H1 (cell line): ENCODE results near the gene BTRC. TPM values are rescaled to one million over a fixed set of nuclear protein-coding genes. Genes with fewer than 3 reads are reported as not detected.

Source experiments
- CTCF ChIA-PET: fragments of 300-600 bp; sonication (Branson Sonifier 250); formaldehyde crosslinking; loops from one replicate; lab custom pipeline; 2021; ENCODE audit not compliant: partially characterized antibody; lab: Charles Lee
- POLR2A ChIA-PET: fragments of 300-600 bp; sonication (Branson Sonifier 250); formaldehyde crosslinking; loops from one replicate; lab custom pipeline; 2021; ENCODE audit warnings: inconsistent platforms; ENCODE audit not compliant: partially characterized antibody; lab: Charles Lee
- DNase-seq, 2 experiments: peaks; one replicate each; pipeline versions ENCODE4 v3.0.0 to v3.0.0-alpha.2; 2010 to 2022; ENCODE audit warnings: low spot score in 2 of 2, low read depth in 1 of 2, mixed read lengths in 1 of 2
- FAIRE-seq: peaks from 2 replicates; lab custom pipeline; 2011; peaks lifted over from hg19 to GRCh38; lab: Jason Lieb, UNC
- H2AFZ ChIP-seq: 2 replicates; pipeline ENCODE4 v1.8.1; 2012; ENCODE audit warnings: low read length, inconsistent platforms
- H2AK5ac ChIP-seq: 2 replicates; pipeline ENCODE4 v1.6.1; 2013; ENCODE audit warnings: low read depth, low read length
- H2BK120ac ChIP-seq: replicated peaks from 2 replicates; pipeline ENCODE3; 2013; ENCODE audit warnings: low read depth, low read length, inconsistent platforms
- H2BK12ac ChIP-seq: 2 replicates; pipeline ENCODE4 v1.6.1; 2013; ENCODE audit warnings: low read depth, low read length
- H2BK15ac ChIP-seq: 2 replicates; pipeline ENCODE4 v1.6.1; 2013; ENCODE audit warnings: low read length
- H2BK20ac ChIP-seq: 2 replicates; pipeline ENCODE4 v1.6.1; 2013; ENCODE audit warnings: low read length
- H2BK5ac ChIP-seq: 2 replicates; pipeline ENCODE4 v1.6.1; 2013; ENCODE audit warnings: low read depth, low read length
- H3K14ac ChIP-seq: 2 replicates; pipeline ENCODE4 v1.6.1; 2013; ENCODE audit warnings: inconsistent platforms; ENCODE audit not compliant: insufficient read length
- H3K18ac ChIP-seq: 2 replicates; pipeline ENCODE4 v1.6.1; 2013; ENCODE audit warnings: low read length; ENCODE audit errors: extremely low read depth
- H3K23ac ChIP-seq: 2 replicates; pipeline ENCODE4 v1.6.1; 2013; ENCODE audit warnings: inconsistent platforms; ENCODE audit not compliant: insufficient read length
- H3K23me2 ChIP-seq: 2 replicates; pipeline ENCODE4 v1.6.1; 2013; ENCODE audit warnings: low read depth, low read length
- H3K27ac ChIP-seq: 2 replicates; pipeline ENCODE4 v1.6.1; 2011; ENCODE audit warnings: low read depth, low read length, inconsistent platforms
- H3K27me3 ChIP-seq, 4 experiments: replicated peaks in 1 of 4; 1 replicate in 1 of 4; 2 replicates in 3 of 4; pipeline versions ENCODE4 v1.6.1 to v1.8.1; 2011 to 2013; ENCODE audit warnings: low read length in 3 of 4, mild to moderate bottlenecking in 3 of 4, inconsistent platforms in 2 of 4, mixed read lengths in 2 of 4, moderate library complexity in 1 of 4; ENCODE audit not compliant: control insufficient read depth in 3 of 4, insufficient read depth in 3 of 4; ENCODE audit errors: extremely low read depth in 1 of 4
- H3K36me3 ChIP-seq, 4 experiments: 2 replicates each; pipeline versions ENCODE4 v1.6.1 to v1.8.1; 2011 to 2013; ENCODE audit warnings: mild to moderate bottlenecking in 4 of 4, low read length in 3 of 4, moderate library complexity in 2 of 4, control low read depth in 1 of 4, inconsistent platforms in 1 of 4; ENCODE audit not compliant: insufficient read depth in 4 of 4, control insufficient read depth in 2 of 4
- H3K4ac ChIP-seq: replicated peaks from 2 replicates; pipeline ENCODE3; 2013; ENCODE audit warnings: low read length, low read depth, mixed read lengths, inconsistent platforms; ENCODE audit not compliant: insufficient read length
- H3K4me1 ChIP-seq, 4 experiments: replicated peaks in 1 of 4; 1 replicate in 1 of 4; 2 replicates in 3 of 4; pipeline versions ENCODE4 v1.6.1 to v1.8.1; 2011 to 2013; ENCODE audit warnings: low read length in 3 of 4, inconsistent platforms in 2 of 4, mixed read lengths in 1 of 4; ENCODE audit not compliant: insufficient read depth in 4 of 4, control insufficient read depth in 3 of 4
- H3K4me2 ChIP-seq, 2 experiments: 2 replicates each; pipeline versions ENCODE4 v1.6.1 to v1.8.1; 2011 to 2013; ENCODE audit warnings: low read depth in 2 of 2, low read length in 2 of 2, control low read depth in 1 of 2, inconsistent platforms in 1 of 2, mild to moderate bottlenecking in 1 of 2; ENCODE audit not compliant: insufficient read depth in 1 of 2
- H3K4me3 ChIP-seq, 4 experiments: fragments of 200-600, 300-600 bp in 1 of 4; sonication (generic), shearing (Covaris generic), sonication (Bioruptor Twin) in 1 of 4; 2 replicates each; pipeline versions ENCODE4 v1.5.1 to v1.8.1; 2011 to 2016; ENCODE audit warnings: low read length in 4 of 4, low read depth in 3 of 4, control low read depth in 2 of 4, inconsistent platforms in 2 of 4, mild to moderate bottlenecking in 2 of 4, mixed read lengths in 1 of 4, moderate library complexity in 1 of 4; ENCODE audit not compliant: insufficient read depth in 2 of 4; ENCODE audit errors: extremely low read depth in 1 of 4
- H3K56ac ChIP-seq: replicated peaks from 2 replicates; pipeline ENCODE3; 2013; ENCODE audit warnings: low read depth, mild to moderate bottlenecking, mixed read lengths, low read length, inconsistent platforms; ENCODE audit not compliant: insufficient read length
- H3K79me1 ChIP-seq: 2 replicates; pipeline ENCODE4 v1.6.1; 2013; ENCODE audit warnings: low read depth, low read length, control low read depth
- H3K79me2 ChIP-seq, 2 experiments: 2 replicates each; pipeline versions ENCODE4 v1.6.1 to v1.8.1; 2012 to 2013; ENCODE audit warnings: low read length in 2 of 2, mild to moderate bottlenecking in 2 of 2, inconsistent platforms in 1 of 2; ENCODE audit not compliant: insufficient read depth in 2 of 2, control insufficient read depth in 1 of 2
- H3K9ac ChIP-seq, 4 experiments: replicated peaks in 1 of 4; 1 replicate in 1 of 4; 2 replicates in 3 of 4; pipeline versions ENCODE4 v1.6.1 to v1.8.1; 2011 to 2013; ENCODE audit warnings: low read depth in 3 of 4, low read length in 3 of 4, control low read depth in 2 of 4, mild to moderate bottlenecking in 2 of 4, moderate library complexity in 2 of 4, inconsistent platforms in 1 of 4; ENCODE audit errors: extremely low read depth in 1 of 4
- H3K9me3 ChIP-seq, 2 experiments: 2 replicates each; pipeline versions ENCODE4 v1.6.1 to v1.8.1; 2012 to 2013; ENCODE audit warnings: mild to moderate bottlenecking in 2 of 2, moderate library complexity in 2 of 2, control low read depth in 1 of 2, inconsistent platforms in 1 of 2, low read depth in 1 of 2, low read length in 1 of 2, mixed read lengths in 1 of 2; ENCODE audit not compliant: insufficient read depth in 2 of 2
- H4K20me1 ChIP-seq, 2 experiments: replicated peaks in 1 of 2; 2 replicates each; pipeline versions ENCODE3 to v1.8.1; 2011 to 2013; ENCODE audit warnings: inconsistent platforms in 2 of 2, low read length in 2 of 2, mild to moderate bottlenecking in 1 of 2; ENCODE audit not compliant: insufficient read depth in 2 of 2, control insufficient read depth in 1 of 2
- H4K5ac ChIP-seq: 2 replicates; pipeline ENCODE4 v1.6.1; 2013; ENCODE audit warnings: low read length, low read depth, mixed read lengths, inconsistent platforms; ENCODE audit not compliant: insufficient read length
- H4K8ac ChIP-seq: 2 replicates; pipeline ENCODE4 v1.8.0; 2013; ENCODE audit warnings: mild to moderate bottlenecking, moderate library complexity, low read length, inconsistent platforms; ENCODE audit not compliant: insufficient read depth; ENCODE audit errors: extremely low read depth
- H4K91ac ChIP-seq: replicated peaks from 2 replicates; pipeline ENCODE3; 2013; ENCODE audit warnings: low read length, mixed read lengths, inconsistent platforms; ENCODE audit not compliant: insufficient read length
- ATF2 ChIP-seq: IDR thresholded peaks from 2 replicates; pipeline ENCODE4 v1.6.1; 2012; ENCODE audit warnings: low read length, inconsistent platforms
- BRCA1 ChIP-seq: IDR thresholded peaks from 2 replicates; pipeline ENCODE4 v1.6.1; 2012; ENCODE audit warnings: low read depth, low read length, improper control_type of control experiment
- CREB1 ChIP-seq: IDR thresholded peaks from 2 replicates; pipeline ENCODE4 v1.6.1; 2012; ENCODE audit warnings: inconsistent platforms
- CTBP2 ChIP-seq: IDR thresholded peaks from 2 replicates; pipeline ENCODE4 v1.7.0; 2011; ENCODE audit warnings: borderline replicate concordance, mild to moderate bottlenecking, moderate library complexity, mixed read lengths, low read length; ENCODE audit not compliant: insufficient read depth, insufficient read length
- EZH2 ChIP-seq: fragments of 200-600 bp; sonication (generic); IDR thresholded peaks from 2 replicates; pipeline ENCODE4 v1.7.1; 2012; ENCODE audit warnings: low read depth, mild to moderate bottlenecking, moderate library complexity, low read length, inconsistent platforms; ENCODE audit not compliant: severe bottlenecking
- GABPA ChIP-seq: IDR thresholded peaks from 2 replicates; pipeline ENCODE4 v1.6.1; 2011; ENCODE audit warnings: mild to moderate bottlenecking, low read length, moderate library complexity, borderline replicate concordance; ENCODE audit not compliant: insufficient read depth
- NRF1 ChIP-seq: IDR thresholded peaks from 2 replicates; pipeline ENCODE4 v1.6.1; 2011; ENCODE audit warnings: mild to moderate bottlenecking, low read depth, low read length, improper control_type of control experiment
- POLR2A ChIP-seq, 2 experiments: IDR thresholded peaks; 1 replicate in 1 of 2; 2 replicates in 1 of 2; pipeline ENCODE4 v1.6.1; 2011; ENCODE audit warnings: low read depth in 2 of 2, low read length in 2 of 2, mild to moderate bottlenecking in 2 of 2; ENCODE audit errors: control extremely low read depth in 1 of 2
- SIN3A ChIP-seq, 2 experiments: IDR thresholded peaks in 1 of 2; conservative IDR thresholded peaks in 1 of 2; 2 replicates each; pipeline ENCODE4 v1.6.1; 2011 to 2012; ENCODE audit warnings: low read length in 2 of 2, improper control_type of control experiment in 1 of 2, low read depth in 1 of 2, mild to moderate bottlenecking in 1 of 2
- SP4 ChIP-seq: IDR thresholded peaks from 2 replicates; pipeline ENCODE4 v1.6.1; 2012; ENCODE audit warnings: low read length, inconsistent platforms
- TAF7 ChIP-seq: optimal IDR thresholded peaks from 2 replicates; pipeline ENCODE3; 2011; ENCODE audit warnings: low read depth, mild to moderate bottlenecking, inconsistent platforms, low read length, moderate library complexity, borderline replicate concordance
- TEAD4 ChIP-seq: IDR thresholded peaks from 2 replicates; pipeline ENCODE4 v1.6.1; 2012; ENCODE audit warnings: low read depth, low read length, inconsistent platforms, mixed read lengths
- ZNF274 ChIP-seq: IDR thresholded peaks from 2 replicates; pipeline ENCODE4 v1.7.0; 2012; ENCODE audit warnings: low read length, borderline replicate concordance; ENCODE audit errors: extremely low read depth
- WGBS, 2 experiments: shearing (Covaris generic) in 1 of 2; methylation state at CpG; one replicate each; pipeline versions ENCODE4 v1.1.6 to v1.1.7; 2013 to 2015; ENCODE audit warnings: low lambda C conversion rate in 2 of 2, mixed read lengths in 2 of 2, inconsistent platforms in 1 of 2, low coverage in 1 of 2, missing lambda C conversion rate in 1 of 2; ENCODE audit not compliant: insufficient replicate concordance in 2 of 2, insufficient coverage in 1 of 2, insufficient read length in 1 of 2; ENCODE audit errors: extremely low coverage in 1 of 2, missing lambda C conversion rate in 1 of 2; 5-methylcytosine and 5-hydroxymethylcytosine counted together
- polyA plus RNA-seq, 7 experiments: library from polyadenylated mRNA; depleted of rRNA in 3 of 7; stranded (reverse) in 5 of 7; unstranded in 2 of 7; fragments of >200 nt in 5 of 7; fragments of 200-250 nt in 2 of 7; gene quantifications; 1 replicate in 5 of 7; 2 replicates in 1 of 7; 4 replicates in 1 of 7; pipeline versions ENCODE4 v1.2.1 to v1.2.3, GENCODE V29; 2011 to 2013; ENCODE audit warnings: missing spikeins in 2 of 7, mixed read lengths in 2 of 7
- total RNA-seq: library from RNA; stranded (reverse); fragmentation: NEBNext Ultra II Directional; extraction: Animal tissue kit (Norgen Biotek cat#: 25700); gene quantifications from 2 replicates; pipeline ENCODE4 v1.2.1, GENCODE V29; 2021

BTRC gene
- total and polyA plus RNA-seq, 2 of the 8 experiments (the other 6 are each of a cell fraction or from before 2014, with no cell fraction given): 9.9 to 24.7 TPM

- no peak overlapping the region for H3K23ac ChIP-seq
- no peaks in the 10 kb centered on the region for H3K36me3 ChIP-seq
- H3K56ac ChIP-seq: no peak overlapping the region
- no peak overlapping the region for H3K4me3 ChIP-seq
- H3K23me2 ChIP-seq: no peaks in the 10 kb centered on the region
- H3K79me1 ChIP-seq: no peaks in the 10 kb centered on the region
- H2BK5ac ChIP-seq: no peak overlapping the region
- FAIRE-seq (no peak), DNase-seq (no peak)
- no peak overlapping the region for H2BK12ac ChIP-seq
- no peaks in the 10 kb centered on the region for H3K79me2 ChIP-seq
- H3K14ac ChIP-seq: no peak overlapping the region
- no peak overlapping the region for H2BK20ac ChIP-seq
- H3K4ac ChIP-seq: no peak overlapping the region
- H4K91ac ChIP-seq: no peak overlapping the region
- H3K9ac ChIP-seq: no peak overlapping the region
- no peaks in the 10 kb centered on the region for H4K20me1 ChIP-seq
- H4K8ac ChIP-seq: no peak overlapping the region
- H3K27ac ChIP-seq: no peak overlapping the region
- H3K27me3 ChIP-seq: no peaks in the 10 kb centered on the region
- no peak overlapping the region for H2AK5ac ChIP-seq
- no peaks in the 10 kb centered on the region for H3K9me3 ChIP-seq
- no peak overlapping the region for H2BK15ac ChIP-seq
- POLR2A ChIA-PET: interaction anchor here (1.1 kb wide), 1 partner anchor 78 kb away, joined by 3 read pairs; no protein-coding TSS in a partner anchor
- no peak overlapping the region for H4K5ac ChIP-seq
- no peak overlapping the region for H2AFZ ChIP-seq
- CTCF ChIA-PET: interaction anchor here (0.6 to 2.4 kb wide), 7 partner anchors 8 to 203 kb away, joined by 3 to 12 read pairs (median 3); no protein-coding TSS in a partner anchor
- H2BK120ac ChIP-seq: no peak overlapping the region
- H3K18ac ChIP-seq: no peak overlapping the region
- WGBS, 2 experiments: 89% methylated on average over 1 of the region's 1 CpG; no CpG with 5 or more reads in 1 of the 2 experiments
- H3K4me1 ChIP-seq: peaks cover 0 to 4% (median 2%) of the 10 kb centered on the region in 4 experiments; a peak in 2 of 7 replicates
- H3K4me2 ChIP-seq: no peak overlapping the region
- TF ChIP-seq EZH2 (no peak), CREB1 (no peak), BRCA1 (no peak), GABPA (no peak), TEAD4 (no peak), SP4 (no peak), SIN3A (conservative IDR thresholded peaks at IDR 0.05 in 1 of 2, IDR thresholded peaks at IDR 0.05 in 1 of 2; ENCODE audit: low read depth in 1 of 2, low read length in 2 of 2) (no peak), NRF1 (no peak), TAF7 (no peak), ATF2 (no peak), CTBP2 (no peak), ZNF274 (no peak), POLR2A (IDR thresholded peaks at IDR 0.05; ENCODE audit: control extremely low read depth in 1 of 2, low read depth in 2 of 2, low read length in 2 of 2) (no peak)
Measured at GRCh38 chr10:101493249-101493648, 139.3 kb downstream of the BTRC start.
